Neural cell (in vitro differentiated cells): Measurements from ENCODE around the gene DIAPH2.

Experiments
- EZH2 ChIP-seq: fragments of 200-600, 300-800 bp; shearing (Covaris generic), sonication (generic); IDR thresholded peaks from 2 replicates; pipeline ENCODE4 v1.6.1; 2014; ENCODE audit warnings: antibody characterized with exemption, low read length, borderline replicate concordance, mild to moderate bottlenecking; ENCODE audit not compliant: insufficient read depth, poor library complexity, severe bottlenecking
- MXI1 ChIP-seq: fragments of 450-650 bp; conservative IDR thresholded peaks from 2 replicates; pipeline ENCODE4 v1.6.1; 2014; ENCODE audit warnings: antibody characterized with exemption, mild to moderate bottlenecking; ENCODE audit not compliant: poor library complexity, severe bottlenecking
- POLR2AphosphoS5 ChIP-seq: IDR thresholded peaks from 2 replicates; pipeline ENCODE4 v1.6.1; 2012
- RAD21 ChIP-seq: fragments of 450-650 bp; conservative IDR thresholded peaks from 2 replicates; pipeline ENCODE4 v1.6.1; 2014; ENCODE audit warnings: antibody characterized with exemption, mild to moderate bottlenecking, moderate library complexity
- SMC3 ChIP-seq: fragments of 450-650 bp; conservative IDR thresholded peaks from 2 replicates; pipeline ENCODE4 v1.6.1; 2014; ENCODE audit warnings: antibody characterized with exemption, mild to moderate bottlenecking, moderate library complexity; ENCODE audit not compliant: poor library complexity
- TF ChIP-seq, protein P1 (sequence below): fragments of 450-650 bp; IDR thresholded peaks from 2 replicates; pipeline ENCODE4 v1.5.1; 2014; ENCODE audit warnings: antibody characterized with exemption, mild to moderate bottlenecking, moderate library complexity; ENCODE audit not compliant: poor library complexity, severe bottlenecking
- TF ChIP-seq, protein P2 (sequence below): IDR thresholded peaks from 2 replicates; pipeline ENCODE4 v1.6.1; 2012; ENCODE audit warnings: borderline replicate concordance

DNA sequence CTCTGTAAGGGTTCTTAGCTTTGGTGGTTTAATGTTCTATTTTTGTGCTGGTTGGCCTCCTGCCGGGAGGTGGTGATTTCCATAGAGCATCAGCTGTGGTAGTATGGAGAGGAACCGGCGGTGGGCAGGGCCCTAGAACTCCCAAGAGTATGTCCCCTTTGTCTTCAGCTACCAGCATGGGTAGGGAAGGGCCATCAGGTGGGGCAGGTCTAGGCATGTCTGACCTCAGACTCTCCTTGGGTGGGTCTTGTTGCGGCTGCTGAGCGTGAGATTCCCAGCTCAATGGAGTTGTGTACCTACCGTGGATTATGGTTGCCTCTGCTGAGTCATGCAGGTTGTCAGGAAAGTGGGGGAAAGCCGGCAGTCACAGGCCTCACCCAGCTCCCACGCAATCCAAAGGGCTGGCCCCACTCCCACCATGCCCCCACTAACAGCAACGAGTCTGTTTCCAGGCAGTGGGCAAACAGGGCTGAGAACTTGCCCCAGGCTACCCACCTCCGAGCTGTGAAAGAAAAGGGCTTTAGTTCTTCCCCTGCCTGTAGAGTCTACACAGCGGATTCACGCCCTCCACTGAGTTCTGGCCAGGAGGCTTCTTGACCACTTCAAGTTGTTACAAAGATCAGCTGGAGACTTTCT, 434.9 kb downstream of the DIAPH2 start:
- TF ChIP-seq, protein P1, sequence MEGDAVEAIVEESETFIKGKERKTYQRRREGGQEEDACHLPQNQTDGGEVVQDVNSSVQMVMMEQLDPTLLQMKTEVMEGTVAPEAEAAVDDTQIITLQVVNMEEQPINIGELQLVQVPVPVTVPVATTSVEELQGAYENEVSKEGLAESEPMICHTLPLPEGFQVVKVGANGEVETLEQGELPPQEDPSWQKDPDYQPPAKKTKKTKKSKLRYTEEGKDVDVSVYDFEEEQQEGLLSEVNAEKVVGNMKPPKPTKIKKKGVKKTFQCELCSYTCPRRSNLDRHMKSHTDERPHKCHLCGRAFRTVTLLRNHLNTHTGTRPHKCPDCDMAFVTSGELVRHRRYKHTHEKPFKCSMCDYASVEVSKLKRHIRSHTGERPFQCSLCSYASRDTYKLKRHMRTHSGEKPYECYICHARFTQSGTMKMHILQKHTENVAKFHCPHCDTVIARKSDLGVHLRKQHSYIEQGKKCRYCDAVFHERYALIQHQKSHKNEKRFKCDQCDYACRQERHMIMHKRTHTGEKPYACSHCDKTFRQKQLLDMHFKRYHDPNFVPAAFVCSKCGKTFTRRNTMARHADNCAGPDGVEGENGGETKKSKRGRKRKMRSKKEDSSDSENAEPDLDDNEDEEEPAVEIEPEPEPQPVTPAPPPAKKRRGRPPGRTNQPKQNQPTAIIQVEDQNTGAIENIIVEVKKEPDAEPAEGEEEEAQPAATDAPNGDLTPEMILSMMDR, result no peak
- TF ChIP-seq MXI1 (no peak), POLR2AphosphoS5 (no peak), EZH2 (no peak), SMC3 (no peak), RAD21 (no peak)
- TF ChIP-seq, protein P2, sequence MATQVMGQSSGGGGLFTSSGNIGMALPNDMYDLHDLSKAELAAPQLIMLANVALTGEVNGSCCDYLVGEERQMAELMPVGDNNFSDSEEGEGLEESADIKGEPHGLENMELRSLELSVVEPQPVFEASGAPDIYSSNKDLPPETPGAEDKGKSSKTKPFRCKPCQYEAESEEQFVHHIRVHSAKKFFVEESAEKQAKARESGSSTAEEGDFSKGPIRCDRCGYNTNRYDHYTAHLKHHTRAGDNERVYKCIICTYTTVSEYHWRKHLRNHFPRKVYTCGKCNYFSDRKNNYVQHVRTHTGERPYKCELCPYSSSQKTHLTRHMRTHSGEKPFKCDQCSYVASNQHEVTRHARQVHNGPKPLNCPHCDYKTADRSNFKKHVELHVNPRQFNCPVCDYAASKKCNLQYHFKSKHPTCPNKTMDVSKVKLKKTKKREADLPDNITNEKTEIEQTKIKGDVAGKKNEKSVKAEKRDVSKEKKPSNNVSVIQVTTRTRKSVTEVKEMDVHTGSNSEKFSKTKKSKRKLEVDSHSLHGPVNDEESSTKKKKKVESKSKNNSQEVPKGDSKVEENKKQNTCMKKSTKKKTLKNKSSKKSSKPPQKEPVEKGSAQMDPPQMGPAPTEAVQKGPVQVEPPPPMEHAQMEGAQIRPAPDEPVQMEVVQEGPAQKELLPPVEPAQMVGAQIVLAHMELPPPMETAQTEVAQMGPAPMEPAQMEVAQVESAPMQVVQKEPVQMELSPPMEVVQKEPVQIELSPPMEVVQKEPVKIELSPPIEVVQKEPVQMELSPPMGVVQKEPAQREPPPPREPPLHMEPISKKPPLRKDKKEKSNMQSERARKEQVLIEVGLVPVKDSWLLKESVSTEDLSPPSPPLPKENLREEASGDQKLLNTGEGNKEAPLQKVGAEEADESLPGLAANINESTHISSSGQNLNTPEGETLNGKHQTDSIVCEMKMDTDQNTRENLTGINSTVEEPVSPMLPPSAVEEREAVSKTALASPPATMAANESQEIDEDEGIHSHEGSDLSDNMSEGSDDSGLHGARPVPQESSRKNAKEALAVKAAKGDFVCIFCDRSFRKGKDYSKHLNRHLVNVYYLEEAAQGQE, result no peak
